Neural progenitor cell (in vitro differentiated cells): ENCODE data around the gene OR2M5.

Experiments used
- EZH2 ChIP-seq: fragments of 200-600 bp; sonication (generic); IDR thresholded peaks from 2 replicates; pipeline ENCODE4 v1.6.1; 2017; ENCODE audit warnings: antibody characterized with exemption, mild to moderate bottlenecking, moderate library complexity
- EZH2phosphoT487 ChIP-seq: fragments of 200-600 bp; sonication (generic); IDR thresholded peaks from 2 replicates; pipeline ENCODE4 v1.6.1; 2017; ENCODE audit warnings: antibody characterized with exemption
- TF ChIP-seq, protein P1 (sequence below): fragments of 200-600 bp; sonication (generic); IDR thresholded peaks from 2 replicates; pipeline ENCODE4 v1.5.1; 2017; ENCODE audit warnings: antibody characterized with exemption, mild to moderate bottlenecking

DNA sequence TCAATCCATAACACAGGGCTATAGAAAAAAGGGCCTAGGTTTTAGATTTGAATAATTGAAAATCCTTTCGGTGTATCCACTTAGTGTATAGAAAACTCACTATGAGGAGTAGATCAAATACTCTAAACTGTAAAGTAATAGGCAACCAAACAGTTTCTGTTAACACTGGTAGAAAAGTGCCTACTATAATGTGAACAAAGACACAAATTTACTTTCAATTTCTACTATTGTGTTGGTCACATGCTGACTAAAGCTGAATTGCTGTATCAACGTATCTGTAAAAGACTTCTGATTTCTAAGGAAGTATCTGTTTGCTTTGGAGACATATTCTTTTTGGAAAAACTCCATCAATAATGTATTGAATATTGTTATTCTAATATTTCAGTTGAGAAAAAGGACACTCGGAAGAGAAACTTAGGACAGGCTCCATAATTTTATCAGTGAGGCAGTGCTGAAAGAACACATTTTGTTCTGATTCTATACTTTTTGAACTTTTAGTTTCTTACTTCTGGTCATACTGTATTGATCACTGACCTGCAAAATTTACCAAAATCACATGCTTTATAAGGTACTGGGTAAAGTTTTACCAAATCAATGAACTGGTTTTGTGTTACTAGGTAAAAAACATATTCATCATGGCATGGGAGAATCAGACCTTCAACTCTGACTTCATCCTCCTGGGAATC lies at the start of gene OR2M5:
- TF ChIP-seq EZH2 (no peak), EZH2phosphoT487 (no peak)
- TF ChIP-seq, protein P1, sequence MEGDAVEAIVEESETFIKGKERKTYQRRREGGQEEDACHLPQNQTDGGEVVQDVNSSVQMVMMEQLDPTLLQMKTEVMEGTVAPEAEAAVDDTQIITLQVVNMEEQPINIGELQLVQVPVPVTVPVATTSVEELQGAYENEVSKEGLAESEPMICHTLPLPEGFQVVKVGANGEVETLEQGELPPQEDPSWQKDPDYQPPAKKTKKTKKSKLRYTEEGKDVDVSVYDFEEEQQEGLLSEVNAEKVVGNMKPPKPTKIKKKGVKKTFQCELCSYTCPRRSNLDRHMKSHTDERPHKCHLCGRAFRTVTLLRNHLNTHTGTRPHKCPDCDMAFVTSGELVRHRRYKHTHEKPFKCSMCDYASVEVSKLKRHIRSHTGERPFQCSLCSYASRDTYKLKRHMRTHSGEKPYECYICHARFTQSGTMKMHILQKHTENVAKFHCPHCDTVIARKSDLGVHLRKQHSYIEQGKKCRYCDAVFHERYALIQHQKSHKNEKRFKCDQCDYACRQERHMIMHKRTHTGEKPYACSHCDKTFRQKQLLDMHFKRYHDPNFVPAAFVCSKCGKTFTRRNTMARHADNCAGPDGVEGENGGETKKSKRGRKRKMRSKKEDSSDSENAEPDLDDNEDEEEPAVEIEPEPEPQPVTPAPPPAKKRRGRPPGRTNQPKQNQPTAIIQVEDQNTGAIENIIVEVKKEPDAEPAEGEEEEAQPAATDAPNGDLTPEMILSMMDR, result no peak
